Measurements from ENCODE around the gene RSPO3.
A peak's percentile ranks its signal among the peaks of the same experiment; 100 is the strongest.

DNA sequence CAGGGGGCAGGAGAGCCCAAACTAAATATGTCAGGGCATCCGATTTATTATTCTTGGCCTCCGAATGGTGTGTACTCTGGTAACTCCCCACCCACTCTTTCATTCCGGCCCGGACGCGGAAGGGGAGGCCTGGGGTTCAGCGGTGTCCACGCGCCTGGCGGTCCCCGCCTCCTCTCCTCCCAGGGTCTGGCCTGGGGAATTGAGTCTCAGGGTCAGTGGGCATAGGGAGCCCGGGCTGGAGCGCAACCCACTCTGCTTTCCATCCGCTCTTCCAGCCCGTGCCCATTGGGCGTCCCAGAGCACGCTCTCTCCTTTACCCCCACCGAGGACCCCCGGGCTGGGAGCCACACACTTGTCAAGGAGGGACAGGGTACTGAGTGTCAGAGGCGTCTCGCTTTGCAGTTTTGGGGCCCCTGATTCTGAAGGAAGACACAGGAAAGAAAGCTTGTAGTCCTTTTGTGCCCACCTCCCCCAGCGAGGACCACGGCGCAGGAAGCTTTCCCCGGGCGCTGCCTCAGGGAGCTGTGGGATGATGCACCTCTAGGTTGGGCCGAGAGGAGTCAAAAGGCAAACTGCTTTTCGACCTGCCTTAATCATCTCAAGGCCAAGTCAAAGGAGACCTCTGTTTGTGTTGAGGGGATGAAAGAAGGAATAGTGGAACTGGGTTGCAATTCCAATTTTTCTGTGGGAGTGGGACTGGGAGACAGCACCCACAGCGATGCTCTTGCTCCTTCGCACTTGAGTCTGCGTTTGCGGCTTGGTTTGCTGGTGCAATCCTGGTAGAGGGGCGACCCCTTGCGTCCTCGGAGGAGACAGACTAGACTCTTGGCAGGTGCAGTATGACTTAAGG, 2.5 kb downstream of the RSPO3 start:
- TF ChIP-seq, protein P1, sequence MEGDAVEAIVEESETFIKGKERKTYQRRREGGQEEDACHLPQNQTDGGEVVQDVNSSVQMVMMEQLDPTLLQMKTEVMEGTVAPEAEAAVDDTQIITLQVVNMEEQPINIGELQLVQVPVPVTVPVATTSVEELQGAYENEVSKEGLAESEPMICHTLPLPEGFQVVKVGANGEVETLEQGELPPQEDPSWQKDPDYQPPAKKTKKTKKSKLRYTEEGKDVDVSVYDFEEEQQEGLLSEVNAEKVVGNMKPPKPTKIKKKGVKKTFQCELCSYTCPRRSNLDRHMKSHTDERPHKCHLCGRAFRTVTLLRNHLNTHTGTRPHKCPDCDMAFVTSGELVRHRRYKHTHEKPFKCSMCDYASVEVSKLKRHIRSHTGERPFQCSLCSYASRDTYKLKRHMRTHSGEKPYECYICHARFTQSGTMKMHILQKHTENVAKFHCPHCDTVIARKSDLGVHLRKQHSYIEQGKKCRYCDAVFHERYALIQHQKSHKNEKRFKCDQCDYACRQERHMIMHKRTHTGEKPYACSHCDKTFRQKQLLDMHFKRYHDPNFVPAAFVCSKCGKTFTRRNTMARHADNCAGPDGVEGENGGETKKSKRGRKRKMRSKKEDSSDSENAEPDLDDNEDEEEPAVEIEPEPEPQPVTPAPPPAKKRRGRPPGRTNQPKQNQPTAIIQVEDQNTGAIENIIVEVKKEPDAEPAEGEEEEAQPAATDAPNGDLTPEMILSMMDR (IDR thresholded peaks at IDR 0.05) = peak in 2 of 3 experiments; percentile 10 to 58
- no peak for TF ChIP-seq POLR2AphosphoS5 (IDR thresholded peaks at IDR 0.05; ENCODE audit: insufficient read depth in 1 of 2, low read depth in 1 of 2)
